Measurements from ENCODE around the gene DYNLT1. TPM values are rescaled to one million over a fixed set of nuclear protein-coding genes. Genes with fewer than 3 reads are reported as not detected.

The DYNLT1 gene
- total and polyA plus RNA-seq, 12 donors = 72.4 to 264 (median 126) TPM

GRCh38 chr6:158630938-158631616 lies 13.5 kb downstream of the DYNLT1 start:
- H3K4me3 ChIP-seq = no peak overlapping the region
- intact Hi-C loops (cut with DNase I) = no loop called here

GRCh38 chr6:158629367-158630221 lies 14.9 kb downstream of the DYNLT1 start:
- Histone ChIP-seq H3K27ac (peak overlapping the region in 1 of 5 donors; percentile 11), H3K4me3 (no peak overlapping the region), H3K27me3 (no peaks in the 10 kb centered on the region), H3K36me3 (replicated peaks in 1 of 2) (peaks cover 0 to 32% of the 10 kb centered on the region in 2 donors), H3K4me1 (replicated peaks in 1 of 2) (peaks cover 7 to 24% of the 10 kb centered on the region in 2 donors), H3K9me3 (replicated peaks in 1 of 3) (no peaks in the 10 kb centered on the region)
- WGBS, 4 donors = 75 to 81% (median 78%) methylated on average over 16 to 20 of the region's 20 CpGs
- DNase-seq = peak in 6 of 7 donors; percentile 58 to 75 (median 60)
- peak in 4 of 6 experiments; percentile 38 to 42 (median 40) for TF ChIP-seq CTCF (IDR thresholded peaks at IDR 0.05)
- no peak for TF ChIP-seq POLR2A (IDR thresholded peaks at IDR 0.05)
- intact Hi-C loops (cut with DNase I) = no loop called here

More at GRCh38 chr6:158630938-158631616, 13.5 kb downstream of the DYNLT1 start:
- H3K4me1 ChIP-seq (replicated peaks in 1 of 2) = peaks cover 7 to 29% of the 10 kb centered on the region in 2 donors
- DNase-seq = peak in 2 of 7 donors; percentile 30 to 63
- H3K36me3 ChIP-seq (replicated peaks in 1 of 2) = peaks cover 0 to 30% of the 10 kb centered on the region in 2 donors
- H3K27me3 ChIP-seq = no peaks in the 10 kb centered on the region
- WGBS, 4 donors = 64 to 73% (median 68%) methylated on average over 18 to 19 of the region's 19 CpGs
- H3K27ac ChIP-seq = peak overlapping the region; percentile 39 to 80 (median 61)
- TF ChIP-seq POLR2A (IDR thresholded peaks at IDR 0.05) = no peak
- TF ChIP-seq CTCF (IDR thresholded peaks at IDR 0.05) = no peak
- H3K9me3 ChIP-seq (replicated peaks in 1 of 3) = no peaks in the 10 kb centered on the region

- Histone ChIP-seq H3K27ac (no peak overlapping the region), H3K4me1 (replicated peaks in 1 of 2) (peaks cover 7 to 24% of the 10 kb centered on the region in 2 donors), H3K27me3 (no peaks in the 10 kb centered on the region), H3K4me3 (no peak overlapping the region), H3K9me3 (replicated peaks in 1 of 3) (no peaks in the 10 kb centered on the region), H3K36me3 (replicated peaks in 1 of 2) (peaks cover 0 to 32% of the 10 kb centered on the region in 2 donors)
- WGBS, 4 donors = 86 to 95% (median 92%) methylated on average over 12 to 17 of the region's 17 CpGs; no CpG with 5 or more reads in 1 of the 4 donors
- DNase-seq = peak in 2 of 7 donors; percentile 21 to 48
- intact Hi-C loops (cut with DNase I) = no loop called here
- no peak for TF ChIP-seq CTCF (IDR thresholded peaks at IDR 0.05)
- TF ChIP-seq POLR2A (IDR thresholded peaks at IDR 0.05) = no peak
Observed at GRCh38 chr6:158628542-158628941, 16.0 kb downstream of the DYNLT1 start.

- intact Hi-C loops (cut with DNase I) = no loop called here
- no peak overlapping the region for H3K4me3 ChIP-seq
- no peaks in the 10 kb centered on the region for H3K9me3 ChIP-seq (replicated peaks in 1 of 3)
Observed at GRCh38 chr6:158627940-158628211, 16.7 kb downstream of the DYNLT1 start.

More at GRCh38 chr6:158627940-158628211, 16.7 kb downstream of the DYNLT1 start:
- TF ChIP-seq POLR2A (IDR thresholded peaks at IDR 0.05) (no peak), CTCF (IDR thresholded peaks at IDR 0.05) (no peak)
- Histone ChIP-seq H3K27me3 (no peaks in the 10 kb centered on the region), H3K4me1 (replicated peaks in 1 of 2) (peaks cover 7 to 24% of the 10 kb centered on the region in 2 donors), H3K27ac (no peak overlapping the region), H3K36me3 (replicated peaks in 1 of 2) (peaks cover 0 to 32% of the 10 kb centered on the region in 2 donors)
- peak in 1 of 7 donors; percentile 40 for DNase-seq
- 82 to 94% (median 86%) methylated on average over 9 of the region's 9 CpGs for WGBS, 4 donors

Data from adrenal gland (tissue), 12 donors.